ENCODE results near the gene CD247.

- TF ChIP-seq CTCF (IDR thresholded peaks at IDR 0.05) (no peak), POLR2A (IDR thresholded peaks at IDR 0.05; ENCODE audit: low read depth) (no peak)
Measured at GRCh38 chr1:167507719-167508118, 10.6 kb downstream of the CD247 start.
